HG02588 (cell line): ENCODE measurements around the gene HLA-F.

Experiments
- ATAC-seq: cut with Tn5 transposase; IDR thresholded peaks from one replicate; pipeline ENCODE4 v1.9.1; 2021; ENCODE audit warnings: mild to moderate bottlenecking, moderate library complexity; ENCODE audit not compliant: unreplicated experiment

Gene HLA-F

DNA sequence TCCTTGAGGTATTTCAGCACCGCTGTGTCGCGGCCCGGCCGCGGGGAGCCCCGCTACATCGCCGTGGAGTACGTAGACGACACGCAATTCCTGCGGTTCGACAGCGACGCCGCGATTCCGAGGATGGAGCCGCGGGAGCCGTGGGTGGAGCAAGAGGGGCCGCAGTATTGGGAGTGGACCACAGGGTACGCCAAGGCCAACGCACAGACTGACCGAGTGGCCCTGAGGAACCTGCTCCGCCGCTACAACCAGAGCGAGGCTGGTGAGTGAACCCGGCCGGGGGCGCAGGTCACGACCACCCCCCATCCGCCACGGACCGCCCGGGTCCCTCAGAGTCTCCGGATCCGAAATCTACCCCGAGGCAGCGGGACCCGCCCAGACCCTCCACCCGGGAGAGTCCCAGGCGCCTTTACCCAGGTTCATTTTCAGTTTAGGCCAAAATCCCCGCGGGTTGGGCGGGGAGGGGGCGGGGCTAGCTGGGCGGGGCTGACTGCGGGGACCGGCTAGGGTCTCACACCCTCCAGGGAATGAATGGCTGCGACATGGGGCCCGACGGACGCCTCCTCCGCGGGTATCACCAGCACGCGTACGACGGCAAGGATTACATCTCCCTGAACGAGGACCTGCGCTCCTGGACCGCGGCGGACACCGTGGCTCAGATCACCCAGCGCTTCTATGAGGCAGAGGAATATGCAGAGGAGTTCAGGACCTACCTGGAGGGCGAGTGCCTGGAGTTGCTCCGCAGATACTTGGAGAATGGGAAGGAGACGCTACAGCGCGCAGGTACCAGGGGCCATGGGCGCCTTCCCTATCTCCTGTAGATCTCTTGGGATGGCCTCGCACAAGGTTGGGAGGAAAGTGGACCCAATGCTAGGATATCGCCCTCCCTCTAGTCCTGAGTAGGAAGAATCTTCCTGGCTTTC is 693 bp downstream of the HLA-F start:
- peak; percentile 44 for ATAC-seq

DNA sequence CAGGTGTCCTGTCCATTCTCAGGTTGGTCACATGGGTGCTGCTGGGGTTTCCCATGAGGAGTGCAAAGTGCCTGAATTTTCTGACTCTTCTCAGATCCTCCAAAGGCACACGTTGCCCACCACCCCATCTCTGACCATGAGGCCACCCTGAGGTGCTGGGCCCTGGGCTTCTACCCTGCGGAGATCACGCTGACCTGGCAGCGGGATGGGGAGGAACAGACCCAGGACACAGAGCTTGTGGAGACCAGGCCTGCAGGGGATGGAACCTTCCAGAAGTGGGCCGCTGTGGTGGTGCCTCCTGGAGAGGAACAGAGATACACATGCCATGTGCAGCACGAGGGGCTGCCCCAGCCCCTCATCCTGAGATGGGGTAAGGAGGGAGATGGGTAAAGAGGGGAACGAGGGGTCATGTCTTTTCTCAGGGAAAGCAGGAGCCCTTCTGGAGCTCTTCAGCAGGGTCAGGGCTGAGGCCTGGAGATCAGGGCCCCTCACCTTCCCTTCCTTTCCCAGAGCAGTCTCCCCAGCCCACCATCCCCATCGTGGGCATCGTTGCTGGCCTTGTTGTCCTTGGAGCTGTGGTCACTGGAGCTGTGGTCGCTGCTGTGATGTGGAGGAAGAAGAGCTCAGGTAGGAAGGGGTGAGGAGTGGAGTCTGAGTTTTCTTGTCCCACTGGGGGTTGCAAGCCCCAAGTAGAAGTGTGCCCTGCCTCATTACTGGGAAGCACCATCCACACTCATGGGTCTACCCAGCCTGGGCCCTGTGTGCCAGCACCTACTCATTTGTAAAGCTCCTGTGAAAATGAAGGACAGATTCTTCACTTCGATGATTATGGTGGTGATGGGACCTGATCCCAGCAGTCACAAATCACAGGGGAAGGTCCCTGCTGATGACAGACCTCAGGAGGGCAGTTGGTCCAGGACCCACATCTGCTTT is 2.0 kb downstream of the HLA-F start:
- ATAC-seq = no peak

DNA sequence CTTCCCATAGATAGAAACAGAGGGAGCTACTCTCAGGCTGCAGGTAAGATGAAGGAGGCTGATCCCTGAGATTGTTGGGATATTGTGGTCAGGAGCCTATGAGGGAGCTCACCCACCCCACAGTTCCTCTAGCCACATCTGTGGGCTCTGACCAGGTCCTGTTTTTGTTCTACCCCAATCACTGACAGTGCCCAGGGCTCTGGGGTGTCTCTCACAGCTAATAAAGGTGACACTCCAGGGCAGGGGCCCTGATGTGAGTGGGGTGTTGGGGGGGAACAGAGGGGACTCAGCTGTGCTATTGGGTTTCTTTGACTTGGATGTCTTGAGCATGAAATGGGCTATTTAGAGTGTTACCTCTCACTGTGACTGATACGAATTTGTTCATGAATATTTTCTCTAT is 2.8 kb downstream of the HLA-F start:
- ATAC-seq = no peak

DNA sequence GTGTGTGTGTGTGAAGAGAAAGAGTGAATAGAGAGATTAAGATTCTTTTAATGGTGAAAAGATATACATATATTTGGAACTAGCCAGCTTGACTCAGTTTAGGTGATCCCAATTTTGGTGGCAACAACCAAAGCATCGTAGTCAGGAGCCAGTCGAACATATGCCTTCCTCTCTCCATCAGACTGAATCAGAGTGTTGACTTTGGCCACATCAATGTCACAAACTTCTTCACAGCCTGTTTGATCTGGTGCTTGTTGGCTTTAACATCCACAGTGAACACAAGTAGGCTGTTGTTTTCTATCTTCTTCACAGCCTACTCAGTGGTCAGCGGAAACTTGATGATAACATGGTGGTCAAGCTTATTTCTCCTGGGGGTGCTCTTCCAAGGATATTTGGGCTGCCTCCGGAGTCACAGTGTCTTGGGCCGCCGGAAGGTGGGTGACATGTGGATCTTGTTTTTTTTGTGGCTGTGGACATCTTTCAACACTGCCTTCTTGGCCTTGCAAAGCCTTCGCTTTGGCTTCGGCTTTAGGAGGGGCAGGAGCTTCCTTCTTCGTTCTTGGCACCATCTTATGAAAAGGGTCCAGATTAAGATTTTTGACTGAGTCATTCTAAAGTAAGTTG is 3.4 kb downstream of the HLA-F start:
- no peak for ATAC-seq

DNA sequence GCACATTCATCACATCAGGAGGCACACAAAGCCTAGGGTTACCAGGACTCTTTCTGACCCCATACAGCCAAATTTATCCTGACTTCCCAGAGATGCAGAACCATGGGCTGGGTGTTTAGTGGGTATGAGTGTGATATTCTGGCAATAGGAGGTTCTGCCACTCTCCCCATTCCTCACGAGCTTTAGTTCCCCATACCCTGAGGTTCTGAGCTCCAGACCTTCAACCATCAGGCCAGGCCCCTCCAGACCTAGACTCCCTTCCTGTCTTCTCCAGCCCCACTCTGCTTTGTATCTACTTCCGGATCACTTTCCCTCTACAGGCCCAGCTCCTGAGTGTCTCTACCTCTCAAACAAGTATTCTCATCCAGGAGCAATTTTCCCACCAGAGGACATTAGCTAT is 4.4 kb downstream of the HLA-F start:
- no peak for ATAC-seq

DNA sequence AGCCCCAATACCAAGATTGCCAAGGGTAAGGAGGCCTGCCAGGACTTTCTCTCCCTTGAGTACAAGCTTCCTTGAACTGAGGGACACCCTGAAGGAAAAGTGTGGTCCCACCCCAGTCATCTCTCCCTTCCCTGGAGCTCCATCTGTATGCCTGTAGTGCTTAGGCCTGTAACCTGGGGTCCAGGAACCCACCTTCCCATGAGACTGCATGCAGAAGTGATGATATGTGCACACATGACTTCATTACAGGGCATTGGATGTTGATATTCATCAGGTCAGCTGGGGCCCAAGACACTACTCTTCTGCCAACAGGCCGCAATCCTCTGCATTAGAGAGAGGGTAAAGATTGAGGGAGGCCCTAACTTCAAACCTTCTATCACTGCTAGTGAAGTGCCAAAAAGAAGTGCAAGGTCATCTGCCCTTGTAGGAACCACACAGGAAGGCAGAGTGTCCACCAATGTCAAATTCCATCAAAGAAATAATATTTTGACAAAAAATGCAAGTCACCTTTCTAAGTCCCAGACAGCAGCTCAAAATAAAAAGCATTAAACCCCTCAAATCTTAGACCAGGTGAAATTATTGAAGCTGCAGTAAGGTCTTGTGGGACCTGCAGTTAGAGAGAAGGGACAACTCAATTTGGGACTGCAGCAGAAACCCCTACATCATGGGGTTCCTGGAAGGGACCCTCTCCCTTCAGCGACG is 5.1 kb downstream of the HLA-F start:
- no peak for ATAC-seq

DNA sequence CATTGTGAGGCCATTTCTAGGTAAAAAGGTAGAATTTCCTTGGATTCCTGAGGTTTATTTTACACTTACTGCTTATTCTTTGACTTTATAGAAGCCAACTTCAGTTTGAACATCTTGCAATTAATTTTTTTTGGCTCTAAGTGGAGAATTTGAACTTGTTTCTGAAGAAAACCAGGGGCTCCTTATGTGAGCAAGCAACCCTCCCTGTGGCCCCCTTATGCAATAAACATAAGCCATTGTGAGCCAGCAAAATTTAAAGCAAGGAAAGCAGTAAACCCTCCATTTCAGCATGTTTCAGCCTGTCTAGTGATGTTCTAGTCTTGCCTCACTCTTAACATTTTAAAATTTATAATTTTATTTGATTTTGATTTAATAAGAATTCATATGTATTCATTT is 5.6 kb downstream of the HLA-F start:
- no peak for ATAC-seq

DNA sequence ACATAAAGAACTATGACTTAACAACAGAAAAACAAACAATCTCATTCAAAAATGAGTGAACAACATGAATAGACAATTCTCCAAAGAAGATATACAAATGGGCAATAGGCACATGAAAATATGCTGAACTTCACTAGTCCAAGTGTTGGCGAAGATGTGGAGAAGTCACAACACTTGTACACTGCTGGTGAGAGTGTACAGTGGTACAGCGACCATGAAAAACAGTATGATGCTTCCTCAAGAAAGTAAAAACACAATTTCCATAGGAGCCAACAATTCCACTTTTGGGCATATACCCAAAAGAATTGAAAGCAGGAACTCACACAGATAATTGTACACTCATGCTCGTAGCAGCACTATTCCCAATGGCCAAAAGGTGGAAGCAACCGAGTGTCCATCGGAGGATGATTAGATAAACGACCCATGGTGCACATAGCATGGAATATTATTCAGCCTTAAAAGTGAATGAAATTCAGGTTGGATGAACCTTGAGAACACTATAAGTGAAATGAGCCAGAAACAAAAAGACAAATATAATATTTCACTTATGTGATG is 6.6 kb downstream of the HLA-F start:
- ATAC-seq = no peak

DNA sequence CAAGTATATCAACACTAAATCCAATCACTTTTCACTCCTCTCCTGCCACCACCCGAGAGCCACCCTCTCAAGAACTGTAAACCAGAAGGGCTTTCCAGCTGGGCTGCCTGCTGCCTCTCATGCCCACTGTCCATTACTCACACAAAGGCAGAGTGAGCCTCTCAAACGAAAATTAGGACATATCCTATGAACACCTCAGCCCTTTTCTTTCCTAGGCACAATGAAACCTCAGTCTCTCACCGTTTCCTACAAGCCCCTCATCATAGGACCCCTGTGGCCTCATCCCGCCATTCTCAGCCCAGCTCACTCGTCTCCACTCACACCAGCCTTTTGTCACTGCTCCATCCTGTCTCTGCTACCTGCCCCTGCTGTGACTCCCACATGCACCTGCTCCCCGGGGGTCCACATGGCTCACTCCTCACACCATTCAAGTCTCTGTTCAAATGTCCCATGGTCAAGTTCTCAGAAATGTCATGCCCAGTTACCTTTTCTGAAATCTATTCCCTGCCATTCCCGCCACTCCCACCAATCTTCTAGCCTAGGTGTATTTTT is 7.4 kb downstream of the HLA-F start:
- no peak for ATAC-seq

DNA sequence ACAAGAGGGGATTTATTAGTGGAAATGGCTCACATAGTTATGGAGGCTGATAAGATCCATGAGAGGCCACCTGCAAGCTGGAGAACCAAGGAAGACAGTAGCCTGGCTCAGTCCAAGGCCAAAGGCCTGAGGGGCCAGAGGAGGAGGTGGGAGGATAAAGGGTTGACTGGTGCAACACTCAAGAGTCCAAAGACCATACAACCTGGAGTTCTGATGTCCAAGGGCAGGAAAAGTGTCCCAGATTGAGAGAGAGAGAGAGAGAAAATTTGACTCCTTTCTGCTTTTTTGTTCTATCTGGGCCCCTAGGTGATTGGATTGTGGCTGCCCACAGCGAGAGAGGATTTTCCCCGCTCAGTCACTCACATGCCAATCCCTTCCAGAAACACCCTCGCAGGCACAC is 8.0 kb downstream of the HLA-F start:
- no peak for ATAC-seq

DNA sequence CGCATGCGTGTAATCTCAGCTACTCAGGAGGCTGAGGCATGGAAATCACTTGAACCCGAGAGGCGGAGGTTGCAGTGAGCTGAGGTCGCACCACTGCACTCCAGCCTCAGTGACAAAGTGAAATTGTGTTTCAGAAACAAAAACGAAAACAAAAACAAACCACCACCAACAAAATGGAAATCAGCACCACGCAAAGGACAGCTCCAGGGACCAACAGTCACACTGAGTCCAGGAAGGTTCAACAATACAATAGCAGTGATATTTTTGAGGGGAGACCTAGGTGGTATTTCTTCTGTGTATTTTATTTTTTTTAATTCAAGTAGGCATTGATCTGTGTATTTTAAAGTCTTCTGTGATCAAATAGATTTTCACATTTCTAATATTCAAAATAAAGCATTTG is 9.8 kb downstream of the HLA-F start:
- no peak for ATAC-seq

DNA sequence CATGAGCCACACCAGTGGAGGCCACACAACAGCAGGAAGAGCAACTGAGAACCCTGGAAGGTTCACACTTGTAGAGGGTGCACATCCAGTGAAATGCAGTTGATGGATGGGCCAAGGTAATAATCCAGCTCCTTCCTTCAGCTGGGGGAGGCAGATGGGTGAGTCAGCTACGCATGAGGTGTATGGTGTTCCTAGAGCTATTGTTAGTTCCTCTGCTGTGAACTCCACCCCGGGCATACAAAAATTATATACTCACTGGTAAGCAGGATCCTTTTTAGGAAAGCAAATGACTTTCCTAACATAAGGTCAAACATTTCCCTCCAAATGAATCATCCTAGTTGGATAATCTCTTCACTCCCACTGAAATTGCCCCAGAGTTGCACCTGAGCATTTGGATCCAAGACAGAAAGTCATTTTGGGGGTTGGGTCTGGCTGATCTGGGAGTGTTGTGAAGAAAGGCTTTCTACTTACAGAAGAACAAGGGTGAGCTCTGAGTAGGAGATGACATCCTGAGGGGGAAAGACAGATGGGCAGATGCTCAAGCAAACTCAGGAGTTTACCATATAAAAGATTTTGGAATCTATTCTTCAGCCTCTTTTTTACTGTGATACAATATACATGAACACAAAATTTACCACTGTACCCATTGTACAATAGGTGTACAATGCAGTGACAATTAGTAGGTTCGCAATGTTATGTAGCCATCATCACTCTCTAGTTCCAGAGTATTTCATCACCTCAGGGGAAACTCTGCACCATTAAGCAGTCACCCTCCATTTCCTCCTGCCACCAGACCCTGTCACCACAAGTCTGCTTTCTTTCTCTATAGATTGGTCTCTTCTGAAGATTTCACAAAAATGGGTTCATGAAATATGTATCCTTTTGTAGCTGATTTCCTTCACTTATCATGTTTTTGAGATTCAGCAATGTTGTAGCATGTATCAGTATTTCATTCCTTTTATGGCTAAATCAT is 11.1 kb downstream of the HLA-F start:
- ATAC-seq = no peak

DNA sequence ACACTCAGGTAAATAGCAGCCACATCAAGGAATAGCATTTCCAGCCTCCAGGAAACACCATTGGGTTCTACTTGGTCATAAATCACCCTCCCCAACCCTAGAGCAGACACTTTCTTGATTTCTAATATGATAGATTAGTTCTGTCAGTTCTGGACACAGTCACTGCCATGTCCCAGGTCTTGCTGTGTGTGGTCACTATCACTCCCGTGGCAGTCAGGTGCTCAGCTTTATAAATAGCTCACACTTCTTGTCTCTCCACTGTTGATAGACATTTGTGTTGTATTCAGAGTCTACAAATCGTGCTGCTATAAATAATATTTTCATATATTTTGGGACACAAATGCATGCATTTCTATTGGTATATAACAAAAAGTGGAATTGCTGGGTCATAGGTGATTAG is 13.3 kb downstream of the HLA-F start:
- no peak for ATAC-seq

DNA sequence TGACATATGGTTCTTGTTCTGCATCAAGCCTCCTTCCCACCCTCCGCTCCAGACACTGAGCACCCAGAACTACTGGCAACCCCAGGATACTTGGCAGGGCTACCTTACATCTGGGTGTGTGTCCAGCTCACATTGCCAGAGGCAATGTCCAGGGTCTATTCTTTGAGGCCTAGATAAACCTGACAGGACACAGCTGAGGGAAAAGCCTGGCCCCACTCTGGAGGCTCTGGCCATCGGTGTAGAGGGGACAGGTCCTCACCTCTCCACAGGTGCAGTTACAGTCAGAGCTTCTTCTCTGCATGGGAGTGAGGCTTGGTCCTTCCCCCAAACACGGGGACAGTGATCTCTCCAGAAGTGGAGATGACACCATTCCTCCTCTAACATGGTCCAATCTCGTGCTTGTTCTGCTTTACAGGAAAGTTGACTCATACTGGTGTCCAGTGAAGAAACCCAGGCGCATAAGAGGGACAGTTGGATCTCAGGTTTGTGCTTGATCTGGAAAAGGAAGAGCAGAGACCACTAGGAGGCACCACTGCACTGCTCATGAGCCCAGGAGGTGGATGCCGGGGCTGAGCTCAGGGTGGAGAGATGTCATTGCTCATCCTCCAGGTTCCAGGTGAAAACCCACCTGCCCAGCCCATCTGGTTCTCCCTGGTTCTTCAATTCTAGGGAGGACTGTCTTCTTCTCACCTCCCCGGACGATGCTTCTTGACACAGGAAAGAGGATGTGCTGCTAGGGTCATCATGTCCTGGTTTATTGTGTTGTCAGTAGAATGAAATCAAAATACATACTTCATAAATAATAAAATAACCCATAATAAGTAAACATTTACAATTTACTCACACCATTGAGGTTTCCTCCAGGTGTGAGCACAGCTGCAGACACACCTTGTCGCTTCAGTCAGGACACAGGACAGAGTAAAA is 14.7 kb downstream of the HLA-F start:
- no peak for ATAC-seq

DNA sequence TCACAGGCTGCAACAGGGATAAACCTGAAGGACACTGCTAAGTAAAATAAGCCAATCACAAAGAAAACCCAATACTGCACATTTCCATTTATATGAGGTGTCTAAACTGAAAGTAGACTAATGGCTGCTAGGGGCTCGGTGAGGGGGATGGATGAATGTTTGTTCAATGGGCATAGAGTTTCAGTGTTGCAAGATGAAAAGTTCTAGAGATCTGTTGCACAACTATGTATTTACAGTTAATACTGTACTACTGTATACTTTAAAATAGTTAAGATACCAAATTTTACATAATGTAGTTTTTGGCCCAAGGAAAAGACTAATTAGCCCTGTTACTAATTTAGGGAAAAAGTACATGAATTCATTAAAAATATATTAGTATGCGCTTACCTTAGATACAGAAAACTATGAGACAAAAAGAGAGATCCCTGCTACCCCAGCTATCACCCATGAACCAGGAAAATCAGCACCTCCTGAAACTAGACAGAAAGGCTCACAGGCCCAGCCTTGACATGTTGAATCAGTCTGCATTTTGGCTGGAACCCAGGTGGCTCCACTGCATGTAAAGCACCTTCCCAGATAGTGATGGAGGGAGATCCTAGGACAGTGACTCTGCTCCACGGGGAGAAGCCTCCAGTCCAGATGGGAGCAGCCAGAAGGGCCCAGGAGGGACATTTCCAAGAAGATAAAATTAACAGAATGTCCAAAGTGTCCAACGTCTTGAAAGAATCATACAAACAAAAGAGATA is 16.1 kb downstream of the HLA-F start:
- no peak for ATAC-seq

DNA sequence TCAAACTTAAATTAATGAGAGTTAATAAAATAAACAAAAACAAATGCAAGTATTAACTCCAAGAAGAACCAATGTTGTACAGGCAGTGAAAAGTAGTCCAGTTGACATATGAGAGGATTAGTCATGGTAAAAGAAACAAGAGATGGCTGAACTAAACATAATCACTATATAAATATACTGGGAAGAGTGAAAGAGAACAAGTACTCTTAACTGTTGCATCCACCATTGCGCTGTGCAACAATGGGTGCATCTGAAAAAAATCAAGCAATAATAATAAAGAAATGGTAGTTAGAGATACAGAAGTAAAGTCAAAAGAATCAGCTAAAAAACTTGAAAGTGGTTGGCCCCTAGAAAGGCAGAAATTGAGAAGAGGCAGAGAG is 16.6 kb downstream of the HLA-F start:
- no peak for ATAC-seq

DNA sequence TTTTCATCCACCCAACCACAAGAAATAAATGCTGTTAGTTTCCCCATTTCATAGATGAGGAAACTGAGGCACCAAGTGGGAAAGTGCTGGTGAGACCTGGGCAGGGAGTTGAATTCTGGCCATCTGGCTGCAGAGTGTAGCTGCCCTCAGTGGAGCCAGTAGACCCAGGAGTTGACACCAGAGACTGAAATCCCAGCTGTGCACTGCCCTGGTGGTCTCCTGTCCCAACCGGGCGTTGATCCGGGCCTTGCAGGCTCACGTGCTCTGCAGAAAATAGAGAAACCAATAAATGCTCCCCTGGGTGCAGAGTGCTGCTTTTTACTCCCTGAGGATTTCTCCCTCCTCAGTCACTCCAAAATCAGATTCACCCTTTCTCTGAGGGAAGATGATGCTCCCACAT is 18.4 kb downstream of the HLA-F start:
- ATAC-seq = no peak
